ENCODE data around the gene MTCH2.

MTCH2 gene

DNA sequence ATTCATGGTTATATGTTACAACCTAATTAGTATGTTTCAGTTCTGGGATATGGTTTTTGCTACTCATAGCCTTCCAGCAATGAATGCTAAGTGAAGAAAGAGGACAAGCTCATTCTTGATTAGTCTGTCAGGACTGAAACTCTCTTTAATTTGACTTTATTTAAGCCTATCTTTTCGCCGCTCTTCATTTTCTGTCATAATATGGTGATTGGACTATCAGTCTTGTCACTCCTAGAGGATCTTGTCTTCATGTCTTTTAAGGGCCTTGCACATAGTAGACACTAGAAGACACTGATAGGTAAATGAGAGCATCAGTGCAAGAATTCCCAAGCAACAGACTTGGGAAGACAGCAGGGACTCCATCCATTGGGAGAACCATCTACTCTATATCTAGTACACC, 18.9 kb upstream of the MTCH2 start:
- DNase-seq (ENCODE audit: low spot score) = no peak
- in situ Hi-C loops (cut with MboI; ENCODE audit: low pct_unique_long_range_greater_than_20kb, low sequenced_read_pairs, unreplicated experiment) = no loop called here
- TF ChIP-seq, protein P1, sequence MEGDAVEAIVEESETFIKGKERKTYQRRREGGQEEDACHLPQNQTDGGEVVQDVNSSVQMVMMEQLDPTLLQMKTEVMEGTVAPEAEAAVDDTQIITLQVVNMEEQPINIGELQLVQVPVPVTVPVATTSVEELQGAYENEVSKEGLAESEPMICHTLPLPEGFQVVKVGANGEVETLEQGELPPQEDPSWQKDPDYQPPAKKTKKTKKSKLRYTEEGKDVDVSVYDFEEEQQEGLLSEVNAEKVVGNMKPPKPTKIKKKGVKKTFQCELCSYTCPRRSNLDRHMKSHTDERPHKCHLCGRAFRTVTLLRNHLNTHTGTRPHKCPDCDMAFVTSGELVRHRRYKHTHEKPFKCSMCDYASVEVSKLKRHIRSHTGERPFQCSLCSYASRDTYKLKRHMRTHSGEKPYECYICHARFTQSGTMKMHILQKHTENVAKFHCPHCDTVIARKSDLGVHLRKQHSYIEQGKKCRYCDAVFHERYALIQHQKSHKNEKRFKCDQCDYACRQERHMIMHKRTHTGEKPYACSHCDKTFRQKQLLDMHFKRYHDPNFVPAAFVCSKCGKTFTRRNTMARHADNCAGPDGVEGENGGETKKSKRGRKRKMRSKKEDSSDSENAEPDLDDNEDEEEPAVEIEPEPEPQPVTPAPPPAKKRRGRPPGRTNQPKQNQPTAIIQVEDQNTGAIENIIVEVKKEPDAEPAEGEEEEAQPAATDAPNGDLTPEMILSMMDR (IDR thresholded peaks at IDR 0.05; ENCODE audit: extremely low read depth, insufficient read depth, missing control alignments) = no peak

DNA sequence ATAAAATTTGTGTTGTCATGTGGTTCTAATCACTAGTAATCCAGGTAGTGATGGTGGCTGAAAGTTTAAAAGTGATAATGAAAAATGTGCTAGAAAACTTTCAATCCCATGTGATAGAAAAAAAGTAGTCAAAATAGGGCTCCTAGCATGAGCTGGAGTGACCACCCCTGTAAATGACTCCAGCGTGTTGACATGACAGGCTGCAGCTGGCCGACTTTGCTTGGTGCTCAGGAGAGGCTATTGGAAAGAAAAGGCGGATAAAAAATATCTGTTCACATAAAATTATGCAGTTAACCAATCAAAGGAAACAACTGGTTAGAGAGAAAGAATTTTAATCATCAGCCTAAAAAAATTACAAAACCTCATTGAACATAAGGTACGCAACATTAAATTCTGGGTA, 16.9 kb upstream of the MTCH2 start:
- no peak for DNase-seq (ENCODE audit: low spot score)
- TF ChIP-seq, protein P1 (IDR thresholded peaks at IDR 0.05; ENCODE audit: extremely low read depth, insufficient read depth, missing control alignments) = no peak
- in situ Hi-C loops (cut with MboI; ENCODE audit: low pct_unique_long_range_greater_than_20kb, low sequenced_read_pairs, unreplicated experiment) = no loop called here

DNA sequence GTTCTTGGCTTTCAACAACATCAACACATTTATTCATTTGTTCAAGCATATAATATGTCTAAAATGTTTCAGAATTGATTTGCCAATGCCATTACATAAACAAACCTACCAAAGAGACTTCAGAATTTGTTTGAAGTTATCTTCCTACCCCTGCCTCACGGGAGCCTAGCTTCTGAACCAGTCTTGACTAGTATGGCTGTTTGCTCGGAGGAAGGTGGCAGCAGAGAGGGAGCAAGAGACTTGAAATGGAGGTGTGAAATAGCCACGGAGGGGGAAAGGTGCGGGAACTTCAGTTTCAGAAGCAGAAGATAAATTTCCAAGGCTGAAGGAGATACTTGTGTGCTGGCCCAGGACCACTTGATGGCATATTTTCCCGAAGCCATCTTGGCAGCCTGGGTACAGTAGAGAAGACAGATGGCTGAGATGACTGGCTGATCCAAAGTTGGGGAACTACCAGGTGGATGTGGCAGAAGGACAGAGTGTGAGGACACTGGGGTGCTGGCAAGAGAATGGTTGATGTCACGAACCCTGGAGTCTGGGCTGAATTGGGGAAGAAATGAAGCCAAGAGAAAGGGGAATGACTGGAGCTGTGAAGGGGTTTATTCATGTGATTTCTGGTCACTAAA, 14.0 kb upstream of the MTCH2 start:
- no peak for DNase-seq (ENCODE audit: low spot score)
- TF ChIP-seq, protein P1 (IDR thresholded peaks at IDR 0.05; ENCODE audit: extremely low read depth, insufficient read depth, missing control alignments) = no peak
- in situ Hi-C loops (cut with MboI; ENCODE audit: low pct_unique_long_range_greater_than_20kb, low sequenced_read_pairs, unreplicated experiment) = no loop called here

DNA sequence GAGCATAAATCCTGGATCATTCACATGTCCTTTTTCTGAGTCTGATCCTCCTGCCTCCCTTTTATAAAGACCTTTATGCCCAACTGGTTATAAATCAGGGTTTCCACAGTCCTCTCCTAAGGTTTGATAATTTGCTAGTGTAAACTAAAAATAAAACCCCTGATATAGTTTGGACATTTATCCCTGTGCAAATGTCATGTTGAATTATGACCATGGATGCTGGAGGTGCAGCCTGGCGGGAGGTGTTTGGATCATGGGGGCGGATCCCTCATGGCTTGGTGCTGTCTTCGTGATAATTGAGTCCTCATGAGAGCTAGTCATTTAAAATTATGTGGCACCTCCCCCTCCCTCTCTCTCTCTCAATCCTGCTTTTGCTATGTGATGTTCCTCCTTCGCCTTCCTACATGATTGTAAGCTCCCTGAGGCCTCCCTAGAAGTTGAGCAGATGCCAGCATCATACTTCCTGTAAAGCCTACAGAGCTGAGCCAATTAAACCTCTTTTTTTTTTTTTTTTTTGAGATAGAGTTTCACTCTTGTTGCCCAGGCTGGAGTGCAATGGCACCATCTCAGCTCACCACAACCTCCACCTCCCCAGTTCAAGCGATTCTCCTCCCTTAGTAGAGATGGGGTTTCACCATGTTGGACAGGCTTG, 9.6 kb upstream of the MTCH2 start:
- in situ Hi-C loops (cut with MboI; ENCODE audit: low pct_unique_long_range_greater_than_20kb, low sequenced_read_pairs, unreplicated experiment) = no loop called here
- TF ChIP-seq, protein P1 (IDR thresholded peaks at IDR 0.05; ENCODE audit: extremely low read depth, insufficient read depth, missing control alignments) = no peak
- DNase-seq (ENCODE audit: low spot score) = no peak

DNA sequence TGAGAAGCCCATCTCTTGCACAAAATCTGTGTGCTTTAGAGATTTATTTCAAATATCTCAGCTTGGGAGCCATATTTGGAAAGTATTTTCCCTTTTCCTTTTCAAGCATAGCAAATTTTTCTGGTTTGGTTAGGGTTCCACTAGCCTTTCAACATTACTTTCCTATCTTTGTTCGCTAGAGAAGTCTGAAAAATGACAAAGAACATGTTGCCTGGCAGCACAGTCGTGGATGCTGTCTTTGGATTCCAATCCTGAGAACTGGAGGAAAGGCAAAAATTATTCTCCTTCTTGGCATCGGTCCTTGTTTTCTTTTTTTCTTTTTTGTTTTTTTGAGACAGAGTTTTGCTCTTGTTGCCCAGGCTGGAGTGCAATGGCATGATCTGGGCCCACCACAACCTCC, 6.9 kb upstream of the MTCH2 start:
- in situ Hi-C loops (cut with MboI; ENCODE audit: low pct_unique_long_range_greater_than_20kb, low sequenced_read_pairs, unreplicated experiment) = no loop called here
- TF ChIP-seq, protein P1 (IDR thresholded peaks at IDR 0.05; ENCODE audit: extremely low read depth, insufficient read depth, missing control alignments) = no peak

DNA sequence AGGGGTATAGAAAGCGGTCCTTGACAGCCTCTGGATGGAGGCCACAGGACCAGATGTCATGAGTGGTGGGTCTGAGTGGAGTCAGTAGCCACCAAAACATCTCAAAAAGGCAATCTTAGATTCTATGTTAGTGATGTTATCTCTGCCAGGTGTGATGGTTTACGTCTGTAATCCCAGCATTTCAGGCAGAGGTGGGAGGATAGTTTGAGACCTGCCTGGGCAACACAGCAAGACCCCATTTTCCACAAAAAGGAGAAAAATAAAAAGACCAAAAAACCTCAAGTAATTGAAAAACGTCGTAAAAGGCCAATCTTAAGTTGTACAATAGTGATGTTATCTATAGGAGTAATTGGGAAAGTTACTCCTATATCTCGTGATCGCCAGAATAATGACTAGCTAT, 3.7 kb upstream of the MTCH2 start:
- no peak for DNase-seq (ENCODE audit: low spot score)
- in situ Hi-C loops (cut with MboI; ENCODE audit: low pct_unique_long_range_greater_than_20kb, low sequenced_read_pairs, unreplicated experiment) = no loop called here
- TF ChIP-seq, protein P1 (IDR thresholded peaks at IDR 0.05; ENCODE audit: extremely low read depth, insufficient read depth, missing control alignments) = no peak

More for the DNA sequence above, 6.9 kb upstream of the MTCH2 start:
- DNase-seq (ENCODE audit: low spot score) = no peak
